ENCODE data around the gene PLPPR2. TPM values are rescaled to one million over a fixed set of nuclear protein-coding genes. Genes with fewer than 3 reads are reported as not detected.
"Not testable (repeated sequence)": the region's sequence is repeated elsewhere in the genome, so short reads cannot be mapped to it uniquely, and the experiment has no call there.

Gene PLPPR2
- total RNA-seq, 4 donors from 2014 or later: 4.1 to 71.7 (median 23.7) TPM

- Histone ChIP-seq H3K27ac (peak overlapping the region; percentile 93 to 94), H3K27me3 (no peaks in the 10 kb centered on the region), H3K36me3 (no peaks in the 10 kb centered on the region), H3K4me3 (peak overlapping the region; percentile 51 to 75), H3K9me3 (no peaks in the 10 kb centered on the region), H3K4me1 (peaks cover 9 to 12% of the 10 kb centered on the region in 2 donors)
- intact Hi-C loops (cut with DNase I; ENCODE audit: low total_unique reads): no loop called here
- TF ChIP-seq CTCF (IDR thresholded peaks at IDR 0.05) (peak in 1 of 4 experiments; percentile 2), POLR2A (IDR thresholded peaks at IDR 0.05) (peak; percentile 54 to 91)
- DNase-seq: peak; percentile 55 to 64
Measured at GRCh38 chr19:11375143-11375948, 20.1 kb downstream of the PLPPR2 start.

GRCh38 chr19:11377237-11377636, 22.0 kb downstream of the PLPPR2 start:
- DNase-seq: peak; percentile 64 to 84
- peaks cover under 1 to 5% of the 10 kb centered on the region in 2 donors for H3K27me3 ChIP-seq
- no peak overlapping the region for H3K4me3 ChIP-seq
- intact Hi-C loops (cut with DNase I; ENCODE audit: low total_unique reads): no loop called here
- TF ChIP-seq CTCF (IDR thresholded peaks at IDR 0.05) (no peak), POLR2A (IDR thresholded peaks at IDR 0.05) (no peak)
- no peaks in the 10 kb centered on the region for H3K36me3 ChIP-seq
- peaks cover 12 to 15% of the 10 kb centered on the region in 2 donors for H3K4me1 ChIP-seq
- no peaks in the 10 kb centered on the region for H3K9me3 ChIP-seq
- peak overlapping the region; percentile 63 to 93 for H3K27ac ChIP-seq

GRCh38 chr19:11377756-11378155, 22.5 kb downstream of the PLPPR2 start:
- no peak for TF ChIP-seq CTCF (IDR thresholded peaks at IDR 0.05)
- TF ChIP-seq POLR2A (IDR thresholded peaks at IDR 0.05): no peak
- no peak for DNase-seq
- peak overlapping the region; percentile 63 to 93 for H3K27ac ChIP-seq
- H3K9me3 ChIP-seq: no peaks in the 10 kb centered on the region
- H3K27me3 ChIP-seq: peaks cover 6 to 10% of the 10 kb centered on the region in 2 donors
- no peak overlapping the region for H3K4me3 ChIP-seq
- intact Hi-C loops (cut with DNase I; ENCODE audit: low total_unique reads): no loop called here
- H3K4me1 ChIP-seq: peaks cover 12 to 15% of the 10 kb centered on the region in 2 donors
- H3K36me3 ChIP-seq: no peaks in the 10 kb centered on the region

GRCh38 chr19:11378319-11379189, 23.3 kb downstream of the PLPPR2 start:
- Histone ChIP-seq H3K4me1 (peaks cover 12 to 23% of the 10 kb centered on the region in 2 donors), H3K27ac (peak overlapping the region; percentile 63 to 93), H3K27me3 (peaks cover 12 to 18% of the 10 kb centered on the region in 2 donors), H3K9me3 (no peaks in the 10 kb centered on the region), H3K36me3 (no peaks in the 10 kb centered on the region), H3K4me3 (no peak overlapping the region)
- intact Hi-C loops (cut with DNase I; ENCODE audit: low total_unique reads): no loop called here
- peak; percentile 21 to 32 (median 31) for TF ChIP-seq CTCF (IDR thresholded peaks at IDR 0.05)
- no peak for TF ChIP-seq POLR2A (IDR thresholded peaks at IDR 0.05)
- DNase-seq: no peak

GRCh38 chr19:11379269-11379845, 24.1 kb downstream of the PLPPR2 start:
- H3K27ac ChIP-seq; intact Hi-C loops (cut with DNase I; ENCODE audit: low total_unique reads); DNase-seq: not testable (repeated sequence)

More at GRCh38 chr19:11379269-11379845, 24.1 kb downstream of the PLPPR2 start:
- not testable (repeated sequence) for H3K36me3 ChIP-seq, H3K4me3 ChIP-seq, H3K9me3 ChIP-seq
- H3K27me3 ChIP-seq: peaks cover 15 to 19% of the 10 kb centered on the region in 2 donors
- peaks cover 12 to 29% of the 10 kb centered on the region in 2 donors for H3K4me1 ChIP-seq
